ELF-1 (cell line): Measurements from ENCODE around the gene PRRG2.
A peak's percentile ranks its signal among the peaks of the same experiment; 100 is the strongest.

Source experiments
- DNase-seq: peaks from one replicate; pipeline ENCODE4 v3.0.0-alpha.2; 2016; ENCODE audit warnings: low read depth, low spot score

The PRRG2 gene

DNA sequence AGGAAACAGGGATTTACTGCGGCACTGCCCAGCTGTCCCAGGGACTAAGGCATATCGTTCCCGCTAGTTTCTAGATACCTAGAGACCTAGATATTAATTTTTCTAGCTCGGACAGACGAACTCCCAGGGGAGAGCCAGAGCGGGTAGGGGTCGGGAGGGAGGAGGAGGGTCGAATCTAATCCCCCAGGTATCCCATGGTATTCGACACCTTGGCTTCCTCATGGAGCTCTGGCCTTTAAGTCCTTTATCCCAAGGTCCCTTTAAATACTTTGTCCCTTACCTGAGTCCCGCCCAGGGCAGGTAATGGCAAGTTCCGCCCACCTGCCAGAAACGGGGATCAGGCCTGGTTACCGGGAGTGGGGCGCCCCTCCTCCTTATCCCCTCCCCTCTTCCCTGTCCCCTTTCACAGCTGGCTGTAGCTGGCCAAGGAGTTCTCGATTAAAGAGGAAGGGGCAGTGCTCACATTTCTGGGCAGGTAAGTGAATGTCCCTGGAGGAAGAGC lies at the start of gene PRRG2:
Gene PRRG2 (plus strand): TSS at position 310 of the 502 bp plus-strand sequence. CDS start 1,904 bp downstream, outside the sequence.
- DNase-seq: no peak

DNA sequence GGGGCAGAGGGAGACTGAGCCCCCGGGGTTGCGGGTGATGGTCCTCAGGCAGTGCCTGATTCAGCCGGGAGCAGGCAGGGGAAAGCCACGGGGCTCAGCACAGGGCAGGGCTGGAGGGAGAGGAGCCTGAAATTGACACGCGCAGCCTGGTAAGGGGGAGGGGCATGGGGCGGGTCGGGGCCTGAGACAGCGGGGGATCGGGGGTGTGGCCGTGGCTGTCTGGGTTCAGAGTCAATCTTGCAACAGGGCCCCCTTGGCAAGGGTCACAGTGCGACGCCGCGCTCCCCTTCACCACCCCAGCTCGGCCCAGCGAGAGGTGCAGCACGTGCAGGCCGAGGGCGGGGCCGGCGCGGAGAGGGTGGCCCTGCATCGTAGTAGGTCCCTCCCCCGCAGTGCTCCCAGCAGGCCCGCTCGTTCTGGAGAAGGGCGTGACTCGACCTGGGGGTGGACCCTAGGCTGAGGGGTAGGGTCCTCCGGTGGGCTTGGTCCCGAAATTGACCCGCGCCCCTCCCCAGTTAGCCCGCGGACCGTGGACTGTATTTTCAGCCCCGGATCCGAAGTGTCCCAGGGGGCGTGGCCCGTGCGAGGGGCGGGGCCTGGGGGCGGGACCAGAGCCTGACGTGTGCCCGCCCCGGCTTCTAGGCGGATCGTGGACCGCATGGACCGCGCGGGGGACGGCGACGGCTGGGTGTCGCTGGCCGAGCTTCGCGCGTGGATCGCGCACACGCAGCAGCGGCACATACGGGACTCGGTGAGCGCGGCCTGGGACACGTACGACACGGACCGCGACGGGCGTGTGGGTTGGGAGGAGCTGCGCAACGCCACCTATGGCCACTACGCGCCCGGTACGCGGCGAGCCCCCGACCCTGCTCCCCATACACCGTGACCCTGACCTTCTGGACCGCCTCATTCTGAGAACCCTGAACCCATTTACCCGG lies 47.3 kb upstream of the PRRG2 start:
- DNase-seq: peak; percentile 82

DNA sequence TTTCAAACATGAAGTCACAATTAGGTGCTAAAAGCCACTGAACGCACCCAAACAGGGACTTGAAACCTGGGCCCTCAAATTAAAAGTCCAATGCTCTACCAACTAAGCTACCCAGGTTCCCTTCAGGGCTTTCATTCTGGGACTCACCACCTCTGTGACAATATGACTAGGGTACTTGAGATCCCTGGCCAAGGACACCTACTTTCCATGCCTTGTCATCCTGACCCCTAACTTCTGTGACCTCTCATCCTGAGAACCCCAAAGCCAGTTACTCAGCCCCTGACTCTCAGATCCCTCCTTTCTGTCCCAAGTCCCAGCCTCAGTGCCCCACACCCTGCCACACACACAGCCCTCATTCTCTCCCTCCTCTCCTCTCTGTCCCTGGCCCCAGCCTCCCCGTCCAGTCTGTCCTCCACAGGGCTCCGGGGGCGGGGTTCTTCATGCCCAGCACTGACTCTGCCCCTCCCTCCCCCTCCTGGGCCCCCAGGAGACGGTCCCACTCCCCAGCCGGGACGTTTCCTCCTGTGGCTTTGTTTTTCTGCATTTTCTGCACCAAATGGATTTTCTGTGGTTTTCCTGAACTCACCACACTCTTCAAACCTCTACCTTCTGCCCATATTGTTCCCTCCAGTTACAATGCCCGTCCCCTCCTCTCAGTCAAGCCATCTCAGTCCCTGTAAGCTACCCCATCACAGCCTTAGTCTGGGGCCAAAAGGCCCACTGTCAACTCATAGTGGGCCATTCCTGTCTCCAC lies 46.3 kb upstream of the PRRG2 start:
- DNase-seq: no peak

DNA sequence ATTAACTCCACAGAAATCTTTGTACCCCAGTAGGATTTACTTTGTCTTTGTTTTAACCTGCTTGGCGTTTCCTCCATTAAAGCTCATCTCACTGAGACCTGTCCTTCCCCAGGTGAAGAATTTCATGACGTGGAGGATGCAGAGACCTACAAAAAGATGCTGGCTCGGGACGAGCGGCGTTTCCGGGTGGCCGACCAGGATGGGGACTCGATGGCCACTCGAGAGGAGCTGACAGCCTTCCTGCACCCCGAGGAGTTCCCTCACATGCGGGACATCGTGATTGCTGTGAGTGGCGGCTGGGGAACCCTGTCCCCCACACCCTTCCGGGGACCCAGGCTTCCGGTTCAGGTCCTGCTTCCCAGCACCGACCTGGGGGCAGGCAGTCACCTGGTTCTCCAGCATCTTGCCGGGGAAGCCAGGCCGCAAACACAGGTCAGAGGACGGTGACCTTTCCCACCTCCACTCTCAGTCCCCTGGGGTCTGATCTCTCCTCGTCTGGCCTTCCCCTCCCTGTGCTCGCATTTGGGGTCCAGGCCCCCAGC lies 44.1 kb upstream of the PRRG2 start:
- no peak for DNase-seq

DNA sequence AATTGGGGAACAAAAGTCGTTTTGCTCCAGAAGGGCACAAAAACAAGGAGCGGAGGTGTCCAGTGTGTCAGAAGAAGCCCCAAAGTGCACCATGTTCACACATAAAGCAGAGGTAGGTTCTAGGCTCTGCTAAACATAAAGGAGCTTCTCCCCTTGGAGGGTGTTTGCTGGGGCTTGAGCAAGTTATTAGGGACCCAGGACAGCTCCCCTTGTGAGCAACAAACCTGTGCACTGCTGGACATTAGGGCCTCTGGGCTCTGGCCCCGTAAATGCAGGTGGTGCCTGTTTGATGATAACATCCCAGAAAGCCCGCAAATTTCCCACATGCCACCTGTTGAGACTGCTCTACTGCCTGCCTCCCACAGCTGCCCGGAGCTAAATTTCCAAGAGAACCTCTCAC lies 42.5 kb upstream of the PRRG2 start:
- no peak for DNase-seq

DNA sequence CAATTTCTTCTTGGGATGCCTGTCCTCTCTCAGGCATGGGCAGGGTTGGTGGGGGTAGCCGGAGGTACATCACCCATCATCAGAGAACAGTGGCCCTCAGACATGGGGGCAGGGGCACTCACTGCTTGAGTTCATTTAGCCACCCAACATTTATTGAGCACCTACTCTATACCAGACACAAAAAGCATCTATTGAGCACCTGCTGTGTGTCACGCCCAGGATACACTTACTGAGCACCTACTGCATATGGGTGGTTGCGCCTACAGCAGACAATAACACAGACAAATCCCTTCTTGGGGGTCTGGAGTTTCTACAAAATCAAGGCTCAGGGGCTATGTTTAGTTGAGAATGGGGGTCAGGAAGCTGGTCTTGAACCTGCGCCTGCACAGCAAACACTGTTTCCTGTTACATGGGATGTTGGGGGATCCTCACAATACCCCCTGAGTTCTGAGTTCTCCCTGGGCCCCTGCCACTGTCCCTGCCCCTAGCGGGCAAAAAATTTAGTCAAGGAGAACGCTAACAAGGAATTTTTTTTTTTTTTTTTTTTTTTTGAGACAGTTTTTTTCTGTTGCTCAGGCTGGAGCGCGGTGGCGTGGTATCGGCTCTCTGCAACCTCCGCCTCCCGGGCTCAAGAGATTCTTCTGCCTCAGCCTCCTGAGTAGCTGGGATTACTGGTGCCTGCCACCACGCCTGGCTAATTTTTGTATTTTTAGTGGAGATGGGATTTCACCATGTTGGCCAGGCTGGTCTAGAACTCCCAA lies 41.7 kb upstream of the PRRG2 start:
- DNase-seq: no peak

DNA sequence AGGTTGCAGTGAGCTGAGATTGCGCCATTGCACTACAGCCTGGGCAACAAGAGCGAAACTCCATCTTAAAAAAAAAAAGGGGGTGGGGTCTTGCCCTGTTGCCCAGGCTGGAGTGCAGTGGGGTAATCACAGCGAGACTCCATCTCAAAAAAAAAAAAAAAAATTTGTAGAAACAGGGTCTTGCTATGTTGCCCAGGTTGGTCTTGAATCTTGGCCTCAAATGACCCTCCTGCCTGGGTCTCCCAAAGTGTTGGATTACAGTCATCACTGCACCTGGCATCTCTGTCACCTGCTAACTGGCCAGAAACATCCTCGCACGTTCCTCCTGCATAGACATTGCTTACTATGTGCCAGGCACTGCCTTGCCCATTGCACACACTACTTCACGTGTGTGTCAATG lies 39.2 kb upstream of the PRRG2 start:
- DNase-seq: no peak

DNA sequence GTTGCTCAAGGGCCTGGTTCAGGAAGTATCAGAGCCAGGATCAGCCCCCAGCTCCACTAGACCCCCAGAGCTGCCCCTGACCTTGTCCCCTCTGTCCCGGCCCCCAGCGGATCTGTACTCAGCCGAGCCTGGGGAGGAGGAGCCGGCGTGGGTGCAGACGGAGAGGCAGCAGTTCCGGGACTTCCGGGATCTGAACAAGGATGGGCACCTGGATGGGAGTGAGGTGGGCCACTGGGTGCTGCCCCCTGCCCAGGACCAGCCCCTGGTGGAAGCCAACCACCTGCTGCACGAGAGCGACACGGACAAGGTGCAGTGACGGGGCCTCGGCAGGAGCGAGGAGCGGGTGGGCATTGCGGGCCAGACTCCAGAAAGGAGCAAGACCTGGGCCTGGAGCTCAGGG lies 38.7 kb upstream of the PRRG2 start:
- no peak for DNase-seq

DNA sequence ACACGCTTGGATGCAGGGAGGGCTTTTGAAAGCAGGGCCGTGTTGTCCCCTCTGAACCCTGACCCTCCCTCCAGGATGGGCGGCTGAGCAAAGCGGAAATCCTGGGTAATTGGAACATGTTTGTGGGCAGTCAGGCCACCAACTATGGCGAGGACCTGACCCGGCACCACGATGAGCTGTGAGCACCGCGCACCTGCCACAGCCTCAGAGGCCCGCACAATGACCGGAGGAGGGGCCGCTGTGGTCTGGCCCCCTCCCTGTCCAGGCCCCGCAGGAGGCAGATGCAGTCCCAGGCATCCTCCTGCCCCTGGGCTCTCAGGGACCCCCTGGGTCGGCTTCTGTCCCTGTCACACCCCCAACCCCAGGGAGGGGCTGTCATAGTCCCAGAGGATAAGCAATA lies 38.1 kb upstream of the PRRG2 start:
- DNase-seq: no peak

DNA sequence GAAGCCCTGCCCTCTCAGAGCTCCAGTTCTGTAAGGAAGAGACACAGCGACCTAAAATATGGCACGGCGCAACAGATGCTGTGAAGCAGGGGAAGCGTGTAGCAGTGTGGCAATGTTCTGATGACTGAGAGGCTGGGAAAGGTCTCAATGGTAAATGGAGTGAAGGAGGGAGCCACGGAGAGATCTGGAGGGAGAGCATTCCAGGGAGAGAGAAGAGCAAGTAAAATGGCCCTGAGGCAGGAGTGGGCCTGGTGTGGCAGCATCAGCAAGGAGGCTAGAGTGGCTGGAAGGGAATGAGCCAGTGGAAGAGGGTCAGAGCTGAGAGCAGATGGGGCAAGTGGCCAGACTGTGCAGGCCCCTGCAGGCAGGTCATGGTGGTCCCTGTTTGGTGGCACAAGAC lies 37.0 kb upstream of the PRRG2 start:
- no peak for DNase-seq

DNA sequence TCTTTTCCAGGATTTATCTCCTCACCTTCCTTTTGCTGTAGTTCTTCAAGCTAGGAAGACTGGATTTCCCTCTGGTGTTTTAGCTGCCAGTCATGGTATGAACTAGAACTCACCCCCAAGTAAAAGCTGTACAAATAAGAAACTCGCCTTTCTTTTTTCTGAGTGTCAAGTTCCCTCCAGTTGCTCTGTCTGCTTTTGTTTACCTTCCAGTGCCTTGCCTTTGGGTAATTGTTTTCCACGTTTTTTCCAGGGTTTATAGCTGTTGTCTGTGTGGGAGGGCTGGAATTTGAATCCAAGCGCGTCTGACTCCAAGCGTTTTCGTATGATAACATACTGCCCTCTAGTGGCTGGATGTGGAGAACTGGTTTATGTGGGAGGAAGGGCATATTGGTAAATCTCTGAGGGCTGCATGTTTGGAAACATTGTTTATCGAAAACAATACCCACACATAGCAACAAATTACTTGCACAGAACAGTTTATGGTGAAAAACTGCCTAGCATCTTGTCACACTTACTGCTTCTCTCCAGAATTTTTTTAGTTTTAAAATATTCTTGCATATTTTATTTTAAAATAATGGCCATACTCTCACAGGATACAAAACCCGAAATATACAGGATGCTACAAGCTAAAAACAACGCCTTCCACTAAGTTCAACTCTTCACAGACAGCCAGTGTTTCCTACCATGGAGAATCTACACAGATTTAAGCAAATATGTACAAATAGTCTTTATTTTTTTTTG lies 34.1 kb upstream of the PRRG2 start:
- peak; percentile 90 for DNase-seq

DNA sequence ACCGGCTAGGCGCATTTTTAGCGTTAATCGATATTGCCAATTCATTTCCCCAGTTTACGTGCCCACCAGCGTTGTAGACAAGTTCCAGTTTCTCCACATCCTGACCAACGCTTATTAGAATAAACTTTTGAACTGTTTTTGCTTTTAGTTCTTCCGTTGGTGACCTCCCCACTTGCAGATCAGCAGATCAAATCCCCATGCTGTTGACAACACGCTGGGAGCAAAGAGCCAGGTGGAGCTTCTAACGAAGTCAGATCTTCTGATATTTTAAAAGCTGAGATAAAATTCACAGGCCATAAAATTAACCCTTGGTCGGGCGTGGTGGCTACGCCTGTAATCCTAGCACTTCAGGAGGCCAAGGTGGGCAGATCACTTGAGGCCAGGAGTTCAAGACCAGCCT lies 32.1 kb upstream of the PRRG2 start:
- no peak for DNase-seq

DNA sequence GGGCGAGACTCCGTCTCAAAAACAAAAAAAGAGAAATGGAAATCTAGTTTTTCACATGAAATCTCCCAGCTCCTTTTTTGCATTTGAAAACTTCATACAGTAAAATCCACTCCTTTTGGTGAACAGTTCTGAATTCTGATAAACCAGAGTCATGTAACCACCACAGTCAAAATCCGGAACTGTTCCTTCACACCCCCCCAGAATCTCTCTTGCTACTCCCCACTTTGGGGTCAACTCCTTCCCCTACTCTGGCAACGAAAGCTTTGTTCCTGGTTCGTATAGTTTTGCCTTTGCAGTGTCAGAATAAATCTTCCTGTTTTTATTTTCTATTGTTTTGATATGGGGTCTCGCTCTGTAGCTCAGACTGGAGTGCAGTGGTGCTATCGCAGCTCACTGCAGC lies 29.6 kb upstream of the PRRG2 start:
- no peak for DNase-seq

DNA sequence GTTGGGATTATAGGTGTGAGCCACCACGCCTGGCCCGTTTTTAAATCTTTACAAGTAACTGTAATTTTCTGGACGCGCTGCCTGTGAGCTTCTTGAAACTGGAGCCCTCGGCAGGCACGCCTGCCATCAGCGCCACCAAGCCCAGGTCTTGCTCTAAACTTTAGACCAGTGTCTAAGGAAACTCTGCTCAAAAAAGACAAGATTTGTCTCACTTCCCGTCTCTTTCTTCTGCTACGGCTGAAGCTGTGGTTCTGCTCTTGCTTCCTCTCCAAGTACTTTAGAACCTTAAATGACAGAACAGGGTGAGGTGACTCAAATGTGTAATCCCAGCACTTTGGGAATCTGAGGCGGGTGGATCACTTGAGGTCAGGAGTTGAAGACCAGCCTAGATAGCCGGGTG lies 28.4 kb upstream of the PRRG2 start:
- DNase-seq: no peak

DNA sequence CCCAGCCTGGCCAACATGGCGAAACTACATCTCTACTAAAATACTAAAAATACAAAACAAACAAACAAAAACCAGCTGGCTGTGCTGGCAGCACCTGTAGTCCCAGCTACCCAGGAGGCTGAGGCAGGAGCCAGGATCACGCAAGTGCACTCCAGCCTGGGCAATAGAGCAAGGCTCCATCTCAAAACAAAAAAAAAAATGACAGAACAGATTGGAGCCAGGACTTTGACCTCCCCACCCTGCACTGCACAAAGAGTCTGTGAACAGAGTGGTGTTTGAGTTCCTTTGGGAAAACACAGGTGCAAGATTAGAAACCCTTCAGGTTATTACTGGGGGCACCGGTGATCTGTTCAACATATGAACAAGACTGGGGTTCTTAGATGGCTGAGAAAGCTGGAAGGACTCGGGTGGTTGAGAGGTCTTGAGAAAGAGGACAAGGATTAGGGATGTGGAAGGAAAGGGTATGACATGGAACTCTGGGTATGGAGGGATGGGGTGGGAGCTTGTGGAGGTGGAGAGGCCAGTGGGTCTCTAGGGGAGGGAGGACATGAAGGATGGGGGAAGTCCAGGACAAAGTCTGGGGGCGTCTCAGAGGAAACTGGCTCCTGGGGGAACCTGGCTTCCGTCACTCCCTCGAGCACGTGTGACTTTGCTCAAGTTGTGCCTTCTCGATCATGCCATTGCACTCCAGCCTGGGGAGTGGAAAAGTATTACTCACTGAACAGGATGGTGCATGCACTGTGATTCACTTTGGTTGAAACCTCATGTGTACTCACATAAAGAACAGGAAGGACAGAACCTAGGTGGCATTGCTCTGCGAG lies 27.5 kb upstream of the PRRG2 start:
- no peak for DNase-seq

DNA sequence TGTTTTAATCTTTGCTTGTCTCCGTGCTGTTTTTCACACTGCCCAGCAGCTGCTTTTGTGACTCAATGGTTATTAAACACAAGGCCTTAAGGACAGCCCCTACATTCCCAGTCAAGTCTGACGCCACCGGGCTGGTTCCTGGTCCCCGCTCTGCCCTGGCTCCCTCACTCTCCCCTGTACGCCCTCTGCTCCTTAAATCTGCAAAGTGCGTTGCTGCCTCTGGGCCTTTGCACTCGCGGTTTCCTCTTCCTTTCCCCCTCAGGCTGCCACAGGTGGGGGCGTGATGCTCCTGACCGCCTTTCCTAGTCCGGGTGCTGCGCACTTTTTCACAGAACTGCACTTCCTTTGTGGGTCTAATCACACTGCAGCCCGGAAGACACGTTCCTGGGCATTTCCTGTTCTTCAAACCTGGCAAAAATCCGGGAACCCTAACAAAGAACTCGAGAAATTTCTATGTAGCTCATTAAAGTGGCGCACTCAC lies 26.4 kb upstream of the PRRG2 start:
- no peak for DNase-seq

DNA sequence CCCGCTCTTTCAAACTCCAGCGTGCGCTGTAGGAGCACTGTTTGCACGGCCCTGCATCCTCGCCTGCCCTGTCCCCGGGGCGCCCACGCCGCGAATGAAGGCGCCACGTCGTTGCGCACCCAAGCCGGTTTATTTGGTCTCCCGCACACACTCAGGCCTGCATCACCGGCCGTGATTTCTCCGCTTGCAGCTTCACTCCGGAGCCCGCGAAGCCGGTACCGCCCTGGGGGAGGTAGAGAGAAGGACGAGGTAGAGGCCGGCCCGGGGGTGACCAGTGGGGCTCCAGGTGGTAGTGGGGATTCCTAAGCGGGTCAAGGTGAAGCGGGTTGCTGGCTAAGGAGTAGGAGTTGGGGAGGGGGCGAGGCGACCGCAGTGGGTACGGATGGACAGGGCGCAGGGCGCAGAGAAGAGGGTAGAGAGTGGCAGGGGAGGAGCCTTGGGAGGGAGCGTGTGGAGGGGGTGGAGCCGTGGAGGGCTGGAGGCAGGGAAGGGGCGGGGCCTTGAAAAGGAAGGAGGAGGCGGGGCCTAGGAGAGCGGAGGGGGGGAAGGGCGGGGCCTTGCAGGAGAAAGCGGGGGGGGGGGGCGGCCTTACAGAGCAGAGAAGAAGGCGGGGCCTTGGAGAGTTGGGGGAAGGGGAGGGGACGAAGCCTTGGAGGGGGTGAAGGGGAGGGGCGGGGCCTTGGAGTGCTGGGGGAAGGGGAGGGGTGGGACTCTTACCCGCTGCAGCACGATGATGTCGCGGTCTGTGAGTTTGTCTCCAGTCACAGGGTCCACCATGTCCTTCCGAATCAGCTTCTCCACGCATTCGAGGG lies 25.3 kb upstream of the PRRG2 start:
- peak; percentile 62 for DNase-seq

DNA sequence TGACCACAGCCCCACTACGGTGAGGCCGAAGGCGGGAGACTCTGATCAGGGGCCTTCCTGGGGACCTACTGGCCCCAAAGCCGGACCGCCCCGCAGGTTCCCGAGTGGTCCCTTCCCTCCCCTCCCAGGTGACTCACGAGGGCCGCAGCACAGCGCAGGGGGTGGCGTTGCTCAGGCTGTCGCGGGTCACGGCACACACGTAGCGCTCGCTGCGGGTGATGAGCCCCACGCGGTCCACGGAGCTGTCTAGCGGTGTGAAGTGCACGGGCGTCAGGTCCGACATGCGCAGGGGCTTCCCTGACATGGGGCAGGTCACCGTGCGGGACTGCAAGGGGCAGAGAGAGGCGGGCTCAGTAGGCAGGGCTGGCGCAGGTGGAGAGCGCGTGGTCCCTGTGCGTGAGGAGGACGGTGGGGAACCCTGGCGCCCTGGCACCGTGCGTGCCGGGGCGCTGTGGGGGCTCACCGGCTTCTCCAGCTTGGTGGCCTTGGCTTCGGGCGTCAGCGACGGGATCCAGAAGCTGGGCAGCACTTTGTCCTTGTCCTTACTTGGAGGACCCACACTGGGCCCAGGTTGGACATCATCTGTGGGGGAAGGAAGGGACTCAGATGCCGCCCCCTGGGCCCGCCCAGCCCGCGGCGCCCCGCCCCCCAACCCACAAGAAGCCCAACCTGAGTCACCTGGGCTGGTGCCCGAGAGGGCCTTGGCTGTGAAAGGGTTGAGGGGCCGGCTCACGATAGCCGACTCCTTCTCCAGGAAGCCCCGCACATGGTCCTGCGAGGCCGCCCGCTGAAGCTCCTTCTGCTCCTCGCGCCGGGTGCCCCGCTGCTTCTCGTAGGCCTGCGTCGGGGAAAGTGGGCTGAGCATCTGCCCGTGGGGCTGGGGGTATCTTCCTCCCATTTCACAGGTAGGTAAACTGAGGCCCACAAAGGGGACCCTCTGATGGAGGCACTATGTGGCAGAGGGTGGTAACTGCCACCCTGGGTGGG lies 24.4 kb upstream of the PRRG2 start:
- peak; percentile 71 for DNase-seq
